Measurements from ENCODE around the gene CPXM1.
"Not testable (repeated sequence)": the region's sequence is repeated elsewhere in the genome, so short reads cannot be mapped to it uniquely, and the experiment has no call there.

Gene CPXM1

DNA sequence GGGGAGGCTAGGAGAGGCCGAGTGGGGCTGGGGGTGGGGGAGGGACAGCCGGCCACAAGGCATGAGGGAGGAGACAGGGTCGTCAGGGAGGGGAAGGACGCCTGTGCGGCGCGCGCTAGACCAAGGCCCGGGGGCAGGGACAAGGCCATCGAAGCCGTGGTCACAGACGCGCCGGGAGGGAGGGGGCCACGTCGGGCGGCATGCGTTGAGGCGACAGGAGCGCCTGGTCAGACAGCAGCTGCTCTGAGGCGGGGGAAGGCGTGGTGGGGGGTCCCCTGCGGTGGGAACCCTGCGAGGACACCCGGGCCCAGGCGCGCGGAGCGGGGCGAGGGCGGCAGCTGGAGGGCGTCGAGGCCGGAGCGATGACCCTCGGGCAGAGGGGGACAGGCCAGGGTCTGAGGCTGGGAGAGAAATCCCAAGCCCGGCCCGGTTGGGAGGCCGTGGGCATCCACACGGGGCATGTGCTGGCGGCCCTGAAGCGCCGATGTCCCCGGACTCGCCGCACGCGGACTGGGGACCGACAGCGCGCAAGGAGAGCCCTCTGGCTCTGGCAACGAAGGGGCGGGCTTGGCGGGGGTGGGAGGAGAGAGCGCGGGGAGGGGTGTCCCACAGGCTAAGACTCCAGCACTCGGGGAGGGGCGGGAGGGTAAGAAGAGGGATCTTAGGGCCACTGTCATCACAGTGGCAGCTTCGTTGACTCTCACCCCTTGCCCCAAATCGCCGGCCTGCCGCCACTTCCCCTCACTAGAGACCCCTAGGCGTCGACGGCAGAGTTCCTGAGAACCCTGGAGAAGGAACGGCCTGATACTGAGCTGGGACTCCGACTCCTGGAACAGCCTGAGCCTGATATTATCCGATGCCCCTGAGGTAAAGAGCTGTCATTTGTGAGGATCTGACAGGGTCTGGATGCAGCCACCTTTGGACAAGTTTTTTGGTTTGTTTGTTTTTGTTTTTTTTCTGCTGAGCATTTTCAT is 20.8 kb upstream of the CPXM1 start:
- DNase-seq: no peak

DNA sequence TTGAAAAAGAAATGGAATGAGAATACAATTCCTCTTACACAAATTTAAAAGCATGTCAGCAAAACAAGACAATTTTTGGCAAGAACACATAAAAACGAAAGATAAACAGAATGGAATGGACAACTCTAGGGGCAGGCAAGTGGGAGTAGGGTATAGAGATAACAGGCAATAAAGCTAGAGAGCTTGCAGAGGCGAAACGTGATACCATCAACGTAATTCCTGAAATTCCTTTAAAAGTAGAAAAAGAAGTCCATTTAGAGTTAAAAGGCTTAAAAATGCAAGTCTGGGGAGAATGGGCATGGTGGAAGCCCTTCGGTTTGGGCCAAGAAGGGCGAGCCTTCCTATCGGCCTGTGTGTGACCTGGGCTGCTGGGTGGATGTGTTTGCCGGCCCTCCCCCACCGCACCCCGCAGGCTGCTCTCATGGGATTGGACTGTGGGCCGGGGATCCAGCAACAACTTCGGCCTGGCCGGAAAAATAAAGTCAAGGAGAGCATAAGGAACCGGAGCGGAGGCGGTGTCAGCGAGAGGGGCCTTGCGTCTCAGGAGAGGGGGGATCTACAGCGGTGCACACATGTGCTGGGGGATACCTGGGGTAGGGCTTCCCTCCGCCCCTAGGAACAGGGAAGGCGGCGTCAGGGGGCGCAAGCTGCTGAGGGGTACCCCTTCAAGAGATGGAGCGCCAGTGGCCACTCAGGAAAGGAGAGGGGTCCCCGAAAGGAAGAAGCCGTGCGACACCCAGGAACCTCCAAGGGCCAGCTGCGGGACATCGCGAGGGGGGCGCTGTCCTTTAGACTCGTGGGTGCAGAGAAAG is 19.9 kb upstream of the CPXM1 start:
- no peak for DNase-seq

DNA sequence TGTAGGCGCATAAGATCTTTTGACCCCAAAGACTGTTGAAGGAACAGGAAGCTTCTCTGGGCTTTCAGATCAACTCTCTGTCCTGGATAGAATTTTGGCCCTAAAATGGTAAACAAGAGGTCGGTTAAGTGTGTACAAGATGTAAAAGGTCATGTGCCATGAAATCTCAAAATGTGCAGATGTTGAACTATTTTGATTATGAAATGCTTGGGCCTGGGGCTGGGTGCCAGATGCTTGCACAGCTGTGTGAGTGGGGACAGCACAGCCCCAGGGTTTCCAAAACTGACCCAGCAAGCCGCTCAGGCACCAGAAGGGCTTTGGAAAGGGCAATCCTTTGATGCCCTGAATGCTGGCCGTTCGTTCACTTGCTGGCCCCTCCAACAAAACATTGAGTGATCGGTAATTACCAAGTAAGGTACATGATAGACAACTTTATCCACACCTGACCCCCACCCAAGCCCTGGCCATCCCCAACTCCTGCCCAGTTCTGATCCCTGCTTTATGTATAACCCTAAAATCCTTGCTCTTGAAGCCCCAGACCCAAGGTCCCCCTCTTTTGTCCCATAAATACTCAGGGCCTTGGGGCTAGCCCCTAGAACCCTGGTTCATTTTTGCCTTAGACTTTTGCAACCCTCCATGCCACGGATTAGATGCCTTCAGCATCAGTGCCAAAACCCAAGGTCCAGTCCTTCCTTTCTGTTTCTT is 17.6 kb upstream of the CPXM1 start:
- no peak for DNase-seq

DNA sequence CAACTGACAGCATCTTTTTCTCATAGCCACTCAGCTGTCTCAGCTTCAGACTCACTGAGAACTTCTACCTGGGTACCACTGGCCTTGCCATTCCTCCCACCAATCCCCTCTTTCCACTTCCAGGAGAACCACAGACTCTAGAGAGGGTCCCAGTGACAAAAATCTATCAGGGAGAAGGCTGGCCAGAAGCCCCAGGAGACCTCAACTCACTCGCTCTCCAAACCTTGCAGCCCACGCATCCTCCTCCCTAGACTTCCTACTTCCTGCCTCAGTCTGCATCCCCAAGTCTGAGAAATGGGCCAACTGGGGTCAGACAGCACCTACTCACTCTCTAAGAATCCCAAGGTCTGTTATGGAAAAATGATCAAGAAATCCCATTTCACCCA is 16.9 kb upstream of the CPXM1 start:
- DNase-seq: no peak

DNA sequence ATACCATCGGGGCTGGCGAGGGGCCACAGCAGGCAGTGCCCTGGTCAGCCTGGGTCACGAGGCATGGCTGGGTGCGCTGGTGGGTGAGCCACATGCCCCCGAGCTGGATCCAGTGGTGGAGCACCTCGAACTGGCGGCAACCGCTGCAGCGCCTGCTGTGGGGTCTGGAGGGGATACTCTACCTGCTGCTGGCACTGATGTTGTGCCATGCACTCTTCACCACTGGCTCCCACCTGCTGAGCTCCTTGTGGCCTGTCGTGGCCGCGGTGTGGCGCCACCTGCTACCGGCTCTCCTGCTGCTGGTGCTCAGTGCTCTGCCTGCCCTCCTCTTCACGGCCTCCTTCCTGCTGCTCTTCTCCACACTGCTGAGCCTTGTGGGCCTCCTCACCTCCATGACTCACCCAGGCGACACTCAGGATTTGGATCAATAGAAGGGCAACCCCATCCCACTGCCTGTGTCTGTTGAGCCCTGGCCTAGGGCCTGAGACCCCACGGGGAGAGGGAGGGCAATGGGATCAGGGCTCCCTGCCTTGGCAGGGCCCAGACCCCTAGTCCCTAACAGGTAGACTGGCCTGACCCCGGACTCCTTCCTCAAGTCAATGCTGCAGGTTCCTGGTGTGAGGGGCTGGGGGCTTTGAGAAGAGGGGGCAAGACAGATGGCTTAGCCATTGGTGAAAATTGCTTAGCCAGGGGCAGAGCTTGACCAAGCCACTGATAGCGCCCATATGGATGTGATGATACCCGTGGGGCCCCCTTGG is 16.3 kb upstream of the CPXM1 start:
- peak in 1 of 5 experiments; percentile 44 for DNase-seq

DNA sequence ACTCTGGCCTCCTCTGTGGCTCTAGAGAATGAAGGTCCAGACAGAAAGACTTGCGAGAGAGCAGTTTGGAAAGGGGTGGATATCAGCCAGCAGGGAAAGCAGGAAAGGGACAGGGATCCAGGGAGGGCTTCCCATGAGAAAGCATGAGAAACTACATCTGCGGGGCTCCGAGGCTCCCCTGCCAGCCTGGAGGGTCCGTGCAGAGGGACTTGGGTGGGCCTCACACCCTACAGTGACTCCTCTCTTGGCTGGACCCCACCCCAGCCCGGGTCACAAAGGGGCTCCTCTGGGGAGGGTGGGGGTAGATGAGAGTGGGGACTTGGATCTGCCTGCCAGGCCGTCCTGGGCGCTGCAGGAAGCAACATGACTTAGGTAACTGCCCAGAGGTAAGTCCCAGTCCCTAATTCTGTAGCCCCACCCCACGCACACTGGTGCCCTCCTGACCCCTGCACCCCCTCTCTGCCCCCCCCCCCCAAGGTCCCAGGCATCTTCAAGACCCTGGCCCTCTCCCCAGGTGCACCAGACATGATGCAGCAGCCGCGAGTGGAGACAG is 15.7 kb upstream of the CPXM1 start, which contains the start of gene TMEM239:
Gene TMEM239 (plus strand): TSS at position 335 of the 553 bp plus-strand sequence. CDS start 191 bp downstream, at position 526.
- no peak for DNase-seq

DNA sequence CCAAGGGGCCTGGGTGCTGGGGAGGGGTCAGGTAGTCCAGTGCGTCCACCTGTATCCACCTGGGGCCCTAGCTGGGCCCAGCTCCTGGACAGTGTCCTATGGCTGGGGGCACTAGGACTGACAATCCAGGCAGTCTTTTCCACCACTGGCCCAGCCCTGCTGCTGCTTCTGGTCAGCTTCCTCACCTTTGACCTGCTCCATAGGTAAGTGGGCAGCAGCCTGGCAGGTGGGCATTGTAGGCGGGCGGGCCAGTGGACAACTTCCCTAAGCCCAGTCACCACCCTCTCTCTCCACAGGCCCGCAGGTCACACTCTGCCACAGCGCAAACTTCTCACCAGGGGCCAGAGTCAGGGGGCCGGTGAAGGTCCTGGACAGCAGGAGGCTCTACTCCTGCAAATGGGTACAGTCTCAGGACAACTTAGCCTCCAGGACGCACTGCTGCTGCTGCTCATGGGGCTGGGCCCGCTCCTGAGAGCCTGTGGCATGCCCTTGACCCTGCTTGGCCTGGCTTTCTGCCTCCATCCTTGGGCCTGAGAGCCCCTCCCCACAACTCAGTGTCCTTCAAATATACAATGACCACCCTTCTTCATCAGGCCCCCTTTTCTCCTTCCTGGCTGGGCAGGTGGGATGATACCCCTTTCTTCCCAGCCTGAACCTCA is 14.9 kb upstream of the CPXM1 start:
- DNase-seq: no peak

DNA sequence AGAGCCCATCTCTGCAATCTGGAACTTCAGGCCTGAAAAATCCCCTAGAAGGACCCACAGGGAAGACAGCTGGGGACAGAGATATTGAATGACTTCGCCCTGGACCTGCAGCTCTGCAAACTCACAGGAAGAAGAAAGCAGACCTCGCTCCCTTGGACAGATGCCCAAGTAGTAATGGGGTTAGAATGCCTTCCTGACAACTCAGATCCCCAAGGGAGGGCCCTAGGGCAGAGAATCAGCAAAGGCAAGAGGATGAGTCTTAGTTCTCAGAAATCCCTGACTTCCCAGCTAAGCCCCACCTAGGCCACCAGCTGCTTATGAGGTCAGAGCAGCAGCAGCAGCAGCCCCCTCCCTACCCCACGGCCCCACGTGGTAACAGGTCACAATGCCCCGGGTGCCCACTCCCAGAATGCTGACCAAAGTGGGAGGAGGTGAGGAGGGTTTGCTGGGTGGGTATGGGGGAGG is 14.2 kb upstream of the CPXM1 start, which contains the start of gene C20orf141:
Gene C20orf141 (plus strand): TSS at position 401 of the 465 bp plus-strand sequence. CDS start 198 bp downstream, outside the sequence.
- DNase-seq: no peak

DNA sequence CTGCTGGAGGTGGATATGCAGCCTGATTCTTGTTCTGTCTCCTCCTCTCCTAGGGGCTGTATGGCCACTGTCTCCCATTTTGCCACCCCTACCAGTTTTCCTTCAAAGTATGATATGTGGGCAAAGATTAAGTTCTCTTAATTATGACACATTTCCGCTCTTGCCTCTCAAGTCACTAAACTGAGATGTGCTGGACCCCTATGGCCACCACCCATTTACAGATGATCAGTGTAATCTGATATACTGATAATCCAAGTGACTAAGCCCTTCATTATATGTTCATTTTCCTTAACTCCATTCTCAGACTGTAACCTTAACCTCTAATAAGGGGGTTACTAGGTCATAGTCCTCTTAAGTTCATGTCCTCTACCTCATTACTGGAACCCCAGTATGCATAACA is 13.6 kb upstream of the CPXM1 start:
- no peak for DNase-seq

DNA sequence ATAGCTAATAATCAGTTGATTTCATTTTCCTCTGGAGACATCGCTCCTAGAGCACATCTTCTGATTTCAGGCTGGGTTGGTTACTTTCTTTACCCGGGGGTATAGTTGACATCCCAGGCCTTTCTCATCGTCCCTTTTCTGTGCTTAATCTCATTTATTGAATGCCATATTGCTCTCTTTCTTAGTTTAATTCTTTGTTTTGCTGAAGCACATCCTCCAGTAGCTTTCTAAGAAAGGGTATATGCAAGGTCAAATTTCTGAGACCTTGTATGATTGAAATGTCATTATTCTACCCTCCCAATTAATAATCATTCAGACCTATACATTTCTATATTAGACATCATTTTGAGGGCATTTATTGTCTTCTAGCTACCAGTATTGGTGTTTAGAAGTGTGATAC is 11.8 kb upstream of the CPXM1 start:
- no peak for DNase-seq

DNA sequence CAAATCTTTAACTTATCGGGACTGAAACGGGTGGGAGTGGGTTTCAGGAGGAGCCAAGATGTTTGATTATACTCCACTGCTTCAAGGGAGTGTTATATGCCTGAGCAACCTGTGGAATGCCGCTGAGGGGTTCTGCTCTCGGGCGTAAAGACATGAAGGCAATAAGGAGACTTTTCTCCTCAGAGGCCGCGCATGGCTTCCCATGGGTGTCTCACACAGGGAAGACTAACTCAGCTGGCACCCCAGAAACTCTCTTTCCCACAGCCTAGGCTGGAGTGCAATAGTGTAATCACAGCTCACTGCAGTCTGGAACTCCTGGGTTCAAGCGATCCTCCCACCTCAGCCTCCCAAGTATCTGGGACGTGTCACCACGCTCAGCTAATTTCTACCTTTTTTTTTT is 9.3 kb upstream of the CPXM1 start:
- no peak for DNase-seq

DNA sequence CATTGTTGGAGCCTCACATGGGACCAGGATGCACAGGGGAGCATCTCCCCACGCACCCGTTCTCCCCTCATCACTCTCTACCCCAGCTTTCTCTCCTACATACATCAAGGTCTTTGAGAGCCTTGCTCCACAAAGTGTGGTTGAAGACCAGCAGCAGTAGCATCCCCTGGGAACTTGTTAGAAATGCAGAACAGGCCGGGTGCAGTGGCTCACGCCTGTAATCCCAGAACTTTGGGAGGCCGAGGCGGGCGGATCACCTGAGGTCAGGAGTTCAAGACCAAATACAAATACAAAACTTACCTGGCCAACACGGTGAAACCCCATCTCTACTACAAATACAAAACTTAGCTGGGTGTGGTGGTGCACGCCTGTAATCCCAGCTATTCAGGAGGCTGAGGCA is 7.5 kb upstream of the CPXM1 start:
- not testable (repeated sequence) for DNase-seq

DNA sequence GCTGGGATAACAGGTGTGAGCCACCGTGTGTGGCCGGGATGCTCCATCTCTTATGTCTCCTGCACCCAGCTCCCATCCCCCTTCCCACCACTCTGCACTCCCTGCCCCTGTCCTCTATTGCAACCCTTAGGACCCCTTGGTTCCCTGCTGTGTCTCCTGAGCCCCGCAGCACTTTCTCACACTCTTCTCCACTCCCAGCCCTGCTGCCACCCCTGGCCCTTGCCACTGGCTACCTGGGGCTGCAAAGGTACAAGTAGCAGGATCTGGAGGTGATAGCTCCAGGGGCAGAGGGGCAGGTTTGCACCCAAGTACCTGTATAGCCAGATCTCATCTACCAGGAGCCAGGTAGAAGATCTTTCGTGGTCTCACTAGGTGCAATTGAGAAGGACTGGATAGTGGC is 6.6 kb upstream of the CPXM1 start:
- DNase-seq: no peak

DNA sequence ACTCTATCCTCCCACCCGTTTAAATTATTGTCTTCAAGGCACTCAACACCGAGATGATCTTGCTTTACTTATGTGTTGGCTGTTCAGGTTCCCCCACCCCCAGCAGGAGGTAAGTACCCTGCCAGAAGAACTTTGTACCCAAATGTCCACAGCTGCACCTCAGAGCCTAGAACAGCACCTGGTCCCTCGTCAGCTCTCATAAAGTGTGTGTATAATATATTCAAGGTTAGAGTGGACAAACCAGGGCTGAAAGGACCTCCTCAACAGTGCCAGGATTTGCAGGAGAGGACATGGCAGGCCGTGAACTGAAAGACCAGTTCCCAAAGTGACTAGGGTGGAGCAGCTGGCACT is 5.9 kb upstream of the CPXM1 start:
- no peak for DNase-seq

DNA sequence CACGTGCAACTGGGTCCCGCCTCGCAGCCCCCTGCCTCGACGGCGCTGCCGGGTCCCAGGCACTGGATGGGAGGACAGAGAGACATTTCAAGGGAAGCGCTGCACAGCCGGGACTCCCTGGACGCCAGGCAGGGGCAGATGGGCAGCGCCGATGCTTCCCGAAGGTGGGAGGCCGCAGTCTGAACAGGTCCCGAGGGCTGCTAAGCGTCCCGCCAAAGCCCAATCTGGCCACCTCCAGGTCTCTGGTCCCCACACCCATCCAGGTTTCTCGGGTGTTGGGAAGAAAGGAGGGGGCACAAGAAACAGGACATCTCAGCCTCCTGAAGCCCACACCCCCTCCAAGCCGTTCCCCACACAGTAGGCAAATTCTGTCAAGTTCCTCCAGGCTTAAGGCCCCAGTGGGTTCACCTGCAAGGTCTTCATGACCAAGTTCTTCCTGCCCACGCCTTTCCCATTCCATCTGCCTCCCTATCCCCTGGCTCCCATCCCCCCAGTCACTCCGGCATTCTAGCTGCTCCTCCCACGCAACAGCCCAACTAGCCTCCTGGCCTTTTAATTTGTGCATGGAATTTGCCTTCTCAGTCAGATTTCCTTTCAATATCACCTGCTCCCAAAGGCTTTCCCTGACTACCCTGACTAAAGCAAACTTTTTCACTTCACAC is 5.4 kb upstream of the CPXM1 start:
- DNase-seq: no peak

DNA sequence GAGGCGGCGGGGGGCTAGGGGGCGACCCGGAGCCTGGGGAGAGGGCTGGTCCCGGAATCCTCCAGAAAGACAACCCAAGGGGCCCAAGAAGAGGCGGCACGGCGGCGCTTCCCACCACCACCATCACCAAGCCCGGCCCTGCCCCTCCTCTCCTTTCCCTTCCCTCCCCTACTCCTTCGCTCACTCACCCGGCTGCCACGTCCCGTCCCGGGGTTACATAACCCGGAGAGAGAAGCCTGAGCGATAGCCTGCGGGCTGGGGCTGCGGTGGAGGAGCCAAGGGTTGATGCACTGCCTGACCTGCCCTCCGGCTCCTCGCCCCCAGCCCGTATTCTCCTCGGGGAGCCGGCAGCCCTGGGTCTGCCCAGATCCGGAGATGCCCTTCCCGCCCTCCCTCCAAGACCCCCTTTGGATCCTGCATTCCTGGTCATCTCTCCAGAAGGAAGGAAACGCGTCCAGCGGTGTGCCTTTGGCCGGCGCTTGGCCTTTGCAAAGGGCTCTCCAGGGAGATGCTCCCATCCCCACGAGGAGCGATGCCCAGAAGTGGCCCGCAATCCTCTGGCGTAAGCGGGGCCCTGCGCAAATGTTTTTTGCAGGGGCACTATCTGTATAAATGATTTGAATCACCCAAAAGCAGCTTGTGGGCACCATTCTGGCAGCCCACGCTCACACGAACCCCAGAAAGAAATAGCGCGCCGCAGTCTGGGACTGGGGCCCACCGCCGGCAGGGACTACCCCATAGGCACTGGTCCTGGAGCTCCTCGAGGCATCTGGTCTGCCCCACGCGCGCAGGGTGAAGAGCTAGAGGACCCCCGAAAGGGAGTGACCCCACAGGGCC is 4.6 kb upstream of the CPXM1 start:
- DNase-seq: no peak

DNA sequence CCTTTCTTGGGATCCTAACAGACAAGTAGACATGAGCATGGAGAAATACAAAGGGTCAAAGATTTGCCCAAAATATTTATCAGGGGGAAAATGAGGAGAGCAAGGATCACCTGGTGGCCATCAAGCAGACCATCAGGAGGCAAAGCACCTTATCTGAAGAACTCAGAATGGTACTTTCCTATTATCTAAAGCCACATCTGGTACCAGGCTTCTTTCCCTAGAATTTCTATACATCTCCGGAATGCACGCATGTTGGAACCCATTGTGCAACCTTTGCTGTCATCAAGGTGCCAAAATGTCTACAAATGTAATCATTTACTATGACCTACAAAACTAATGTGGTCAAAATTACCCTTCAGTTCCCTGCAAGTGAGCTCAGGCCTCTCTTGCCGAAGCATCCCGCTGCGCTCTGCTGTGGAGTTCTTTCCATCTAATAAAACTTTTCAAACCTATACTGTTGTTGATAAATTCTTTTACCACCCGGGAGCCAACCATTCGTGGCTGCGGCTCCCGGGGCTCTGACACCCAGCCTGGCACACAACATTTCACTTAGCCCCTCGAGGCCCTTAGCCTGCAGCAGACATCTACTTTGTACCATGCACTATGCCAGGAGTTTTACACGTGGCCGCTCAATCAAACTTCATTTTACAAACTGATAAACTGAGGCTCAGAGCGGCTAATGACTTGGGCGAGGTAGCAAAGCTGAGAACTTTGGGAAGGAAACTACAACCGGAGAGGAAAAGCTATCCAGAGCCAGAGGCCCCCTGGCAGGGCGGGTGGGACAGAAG is 3.8 kb upstream of the CPXM1 start:
- DNase-seq: no peak

DNA sequence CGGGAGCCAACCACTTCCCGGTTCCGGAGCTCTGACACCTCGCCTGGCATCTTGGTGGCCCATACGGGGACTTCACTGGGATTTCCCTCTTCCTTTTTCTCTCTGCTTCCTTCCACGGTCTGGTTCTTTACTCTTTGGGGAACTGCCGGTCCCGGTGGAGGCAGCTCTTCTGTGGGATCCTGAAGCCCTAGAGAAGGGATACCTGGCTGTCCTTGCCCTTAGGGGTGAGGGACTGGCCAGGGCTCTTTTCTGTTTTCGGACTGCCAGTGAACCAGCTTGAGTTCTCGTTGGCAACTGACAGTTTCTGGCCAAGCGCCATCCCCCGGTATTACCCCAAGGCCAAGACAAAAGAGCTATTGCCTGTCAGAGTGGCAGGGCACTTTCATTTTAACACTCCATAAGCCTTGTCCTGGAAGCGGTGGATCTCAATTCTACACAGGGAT is 880 bp upstream of the CPXM1 start:
- DNase-seq: no peak
